CD4-positive, alpha-beta memory T cell (primary cell): ENCODE measurements around the gene HECTD2. TPM values are rescaled to one million over a fixed set of nuclear protein-coding genes. Genes with fewer than 3 reads are reported as not detected.

ENCODE experiments used
- CTCF ChIA-PET: fragments of 350-600 bp; sonication (Branson Sonifier 250); formaldehyde crosslinking; loops from one replicate; lab custom pipeline; 2021; ENCODE audit warnings: inconsistent platforms; ENCODE audit not compliant: partially characterized antibody; lab: Charles Lee
- POLR2A ChIA-PET: fragments of 350-600 bp; sonication (Branson Sonifier 250); formaldehyde crosslinking; loops from one replicate; lab custom pipeline; 2021; ENCODE audit not compliant: partially characterized antibody; lab: Charles Lee
- DNase-seq, 5 donors: peaks; one replicate each; pipeline versions ENCODE4 v3.0.0 to v3.0.0-alpha.2; 2020 to 2022; ENCODE audit warnings: mixed read lengths in 1 of 5
- H3K27ac ChIP-seq: one replicate; pipeline ENCODE4 v1.7.0; 2013; ENCODE audit warnings: low read depth, low read length
- H3K27me3 ChIP-seq: 2 replicates; pipeline ENCODE4 v1.7.0; 2013; ENCODE audit warnings: mild to moderate bottlenecking, low read length, moderate library complexity; ENCODE audit not compliant: insufficient read depth
- H3K36me3 ChIP-seq: 2 replicates; pipeline ENCODE4 v1.7.0; 2013; ENCODE audit warnings: mild to moderate bottlenecking, low read length, moderate library complexity; ENCODE audit not compliant: insufficient read depth
- H3K4me1 ChIP-seq: 2 replicates; pipeline ENCODE4 v1.7.0; 2013; ENCODE audit warnings: mild to moderate bottlenecking, low read length, moderate library complexity; ENCODE audit not compliant: insufficient read depth
- H3K4me3 ChIP-seq, 2 donors: one replicate each; pipeline ENCODE4 v1.7.0; 2013; ENCODE audit warnings: low read length in 2 of 2, mild to moderate bottlenecking in 1 of 2
- H3K9me3 ChIP-seq, 2 donors: one replicate each; pipeline ENCODE4 v1.7.0; 2013; ENCODE audit warnings: low read length in 2 of 2, control low read depth in 1 of 2; ENCODE audit not compliant: control insufficient read depth in 1 of 2
- H3K27ac Mint-ChIP-seq, 7 donors: one replicate each; pipeline ENCODE4 v1.8.0; 2020 to 2021; ENCODE audit warnings: mixed read lengths in 7 of 7, mild to moderate bottlenecking in 6 of 7, inconsistent platforms in 3 of 7, moderate library complexity in 3 of 7
- H3K27me3 Mint-ChIP-seq, 2 donors: one replicate each; pipeline ENCODE4 v1.8.0; 2020 to 2021; ENCODE audit warnings: mixed read lengths in 2 of 2
- H3K36me3 Mint-ChIP-seq, 2 donors: one replicate each; pipeline ENCODE4 v1.8.0; 2020 to 2021; ENCODE audit warnings: mixed read lengths in 2 of 2, inconsistent platforms in 1 of 2, mild to moderate bottlenecking in 1 of 2
- H3K4me1 Mint-ChIP-seq, 4 donors: one replicate each; pipeline ENCODE4 v1.8.0; 2020 to 2021; ENCODE audit warnings: mixed read lengths in 4 of 4, mild to moderate bottlenecking in 1 of 4
- H3K4me3 Mint-ChIP-seq, 8 donors: one replicate each; pipeline ENCODE4 v1.8.0; 2020 to 2021; ENCODE audit warnings: mixed read lengths in 8 of 8, mild to moderate bottlenecking in 7 of 8, moderate library complexity in 6 of 8, inconsistent platforms in 3 of 8
- H3K9me3 Mint-ChIP-seq, 8 donors: one replicate each; pipeline ENCODE4 v1.8.0; 2020 to 2021; ENCODE audit warnings: mixed read lengths in 8 of 8, mild to moderate bottlenecking in 5 of 8, inconsistent platforms in 3 of 8, moderate library complexity in 1 of 8
- intact Hi-C: fragments of 100-400 bp; cut with micrococcal nuclease; formaldehyde crosslinking; loops from one replicate; pipeline ENCODE4 v1.15.1; 2023
- polyA plus RNA-seq, 2 donors: library from polyadenylated mRNA; unstranded; fragments of 300-500 nt; fragmentation: Illumina TruSeq; gene quantifications; one replicate each; pipeline ENCODE4 v1.2.3, GENCODE V29; 2021
- total RNA-seq, 2 experiments: library from RNA; stranded (reverse); gene quantifications; one replicate each; pipeline ENCODE4 v1.2.3, GENCODE V29; 2021

The HECTD2 gene
- total and polyA plus RNA-seq, 4 experiments from 2014 or later, result 0.37 to 2.7 (median 1.6) TPM

- ChIA-PET CTCF (no interaction called here), POLR2A (no interaction called here)
- Histone ChIP-seq H3K27ac (no peak overlapping the region), H3K27me3 (no peaks in the 10 kb centered on the region), H3K9me3 (peaks cover 0 to 19% of the 10 kb centered on the region in 2 donors), H3K4me3 (no peak overlapping the region), H3K36me3 (no peaks in the 10 kb centered on the region), H3K4me1 (peaks cover 13% of the 10 kb centered on the region)
- Mint-ChIP-seq H3K27ac (peak overlapping the region in 2 of 7 donors; percentile 9 to 50), H3K4me1 (peaks cover 12 to 15% (median 14%) of the 10 kb centered on the region in 4 donors), H3K4me3 (no peak overlapping the region), H3K9me3 (peaks cover 0 to 51% (median 38%) of the 10 kb centered on the region in 8 donors), H3K27me3 (peaks cover 9% of the 10 kb centered on the region in 2 donors), H3K36me3 (peaks cover 0 to 3% of the 10 kb centered on the region in 2 donors)
- intact Hi-C loops, result no loop called here
- no peak for DNase-seq
These were observed 36.1 kb upstream of the HECTD2 start for GRCh38 chr10:91374052-91374451.

GRCh38 chr10:91378061-91378460 is 32.1 kb upstream of the HECTD2 start:
- no peak overlapping the region for H3K4me3 ChIP-seq
- Mint-ChIP-seq H3K4me3 (peak overlapping the region in 6 of 8 donors; percentile 2 to 45 (median 10)), H3K27me3 (peaks cover 0 to 2% of the 10 kb centered on the region in 2 donors), H3K27ac (peak overlapping the region in 2 of 7 donors; percentile 4 to 9), H3K4me1 (peaks cover 14 to 34% (median 21%) of the 10 kb centered on the region in 4 donors), H3K36me3 (peaks cover 0 to 3% of the 10 kb centered on the region in 2 donors), H3K9me3 (peaks cover 0 to 40% (median 33%) of the 10 kb centered on the region in 8 donors)
- no peaks in the 10 kb centered on the region for H3K36me3 ChIP-seq
- H3K27ac ChIP-seq, result no peak overlapping the region
- peaks cover 0 to 19% of the 10 kb centered on the region in 2 donors for H3K9me3 ChIP-seq
- H3K27me3 ChIP-seq, result no peaks in the 10 kb centered on the region
- CTCF ChIA-PET, result interaction anchor here (0.6 to 1.9 kb wide), 7 partner anchors 9 to 1268 kb away, joined by 3 to 11 read pairs (median 4); partner anchors contain the start of gene RPP30
- peaks cover 14% of the 10 kb centered on the region for H3K4me1 ChIP-seq
- POLR2A ChIA-PET, result interaction anchor here (1.0 to 1.5 kb wide), 4 partner anchors 9 to 33 kb away, joined by 3 to 9 read pairs (median 4); no protein-coding TSS in a partner anchor
- DNase-seq, result peak; percentile 73 to 80 (median 74)
- intact Hi-C loops, result loop anchor here (1.0 kb wide), 1 partner anchor 11 kb away; no protein-coding TSS in a partner anchor

- Histone ChIP-seq H3K36me3 (no peaks in the 10 kb centered on the region), H3K4me1 (peaks cover 14% of the 10 kb centered on the region), H3K4me3 (no peak overlapping the region), H3K27ac (no peak overlapping the region), H3K27me3 (no peaks in the 10 kb centered on the region), H3K9me3 (peaks cover 0 to 6% of the 10 kb centered on the region in 2 donors)
- intact Hi-C loops, result no loop called here
- ChIA-PET CTCF (interaction anchor here (1.1 kb wide), 1 partner anchor 11 kb away, joined by 5 read pairs; no protein-coding TSS in a partner anchor), POLR2A (no interaction called here)
- Mint-ChIP-seq H3K27me3 (peaks cover 2 to 10% of the 10 kb centered on the region in 2 donors), H3K9me3 (peaks cover 0 to 17% (median 12%) of the 10 kb centered on the region in 8 donors), H3K4me1 (peaks cover 14 to 34% (median 21%) of the 10 kb centered on the region in 4 donors), H3K36me3 (peaks cover 0 to 3% of the 10 kb centered on the region in 2 donors), H3K27ac (no peak overlapping the region), H3K4me3 (no peak overlapping the region)
- DNase-seq, result no peak
These were observed 29.3 kb upstream of the HECTD2 start for GRCh38 chr10:91380873-91381256.

- Histone ChIP-seq H3K9me3 (peaks cover 0 to 5% of the 10 kb centered on the region in 2 donors), H3K4me3 (no peak overlapping the region), H3K36me3 (no peaks in the 10 kb centered on the region), H3K27ac (no peak overlapping the region), H3K27me3 (no peaks in the 10 kb centered on the region), H3K4me1 (peaks cover 14% of the 10 kb centered on the region)
- H3K4me1 Mint-ChIP-seq, result peaks cover 14 to 34% (median 21%) of the 10 kb centered on the region in 4 donors
- H3K36me3 Mint-ChIP-seq, result peaks cover 0 to 1% of the 10 kb centered on the region in 2 donors
- CTCF ChIA-PET, result interaction anchor here (1.1 kb wide), 2 partner anchors 9 to 10 kb away, joined by 3 to 5 read pairs; no protein-coding TSS in a partner anchor
- H3K9me3 Mint-ChIP-seq, result peaks cover 0 to 13% (median 9%) of the 10 kb centered on the region in 8 donors
- H3K4me3 Mint-ChIP-seq, result no peak overlapping the region
- POLR2A ChIA-PET, result no interaction called here
- H3K27me3 Mint-ChIP-seq, result peaks cover 2 to 13% of the 10 kb centered on the region in 2 donors
- no peak for DNase-seq
- intact Hi-C loops, result no loop called here
- no peak overlapping the region for H3K27ac Mint-ChIP-seq
These were observed 28.8 kb upstream of the HECTD2 start for GRCh38 chr10:91381257-91381891.

- no peaks in the 10 kb centered on the region for H3K36me3 Mint-ChIP-seq
- H3K9me3 ChIP-seq, result no peaks in the 10 kb centered on the region
- no peaks in the 10 kb centered on the region for H3K27me3 ChIP-seq
- H3K4me3 Mint-ChIP-seq, result no peak overlapping the region
- H3K9me3 Mint-ChIP-seq, result no peaks in the 10 kb centered on the region
- H3K4me1 Mint-ChIP-seq, result peaks cover 4 to 8% (median 5%) of the 10 kb centered on the region in 4 donors
- POLR2A ChIA-PET, result no interaction called here
- H3K4me1 ChIP-seq, result peaks cover 4% of the 10 kb centered on the region
- H3K36me3 ChIP-seq, result no peaks in the 10 kb centered on the region
- no peak for DNase-seq
- CTCF ChIA-PET, result interaction anchor here (2.5 to 3.9 kb wide), 2 partner anchors 86 to 250 kb away, joined by 8 to 15 read pairs; no protein-coding TSS in a partner anchor
- intact Hi-C loops, result loop anchor here (5.0 kb wide), 1 partner anchor 378 kb away; no protein-coding TSS in a partner anchor
- peaks cover 10 to 22% of the 10 kb centered on the region in 2 donors for H3K27me3 Mint-ChIP-seq
- no peak overlapping the region for H3K27ac ChIP-seq
- no peak overlapping the region for H3K4me3 ChIP-seq
- H3K27ac Mint-ChIP-seq, result no peak overlapping the region
These were observed 24.6 kb upstream of the HECTD2 start for GRCh38 chr10:91385306-91386085.

- no peaks in the 10 kb centered on the region for H3K9me3 ChIP-seq
- peaks cover 4 to 10% (median 5%) of the 10 kb centered on the region in 4 donors for H3K4me1 Mint-ChIP-seq
- peaks cover 8 to 19% of the 10 kb centered on the region in 2 donors for H3K27me3 Mint-ChIP-seq
- intact Hi-C loops, result loop anchor here (1.0 to 5.0 kb wide), 6 partner anchors 12 to 523 kb away; partner anchors contain the start of gene HECTD2
- H3K4me3 ChIP-seq, result no peak overlapping the region
- peaks cover 4% of the 10 kb centered on the region for H3K4me1 ChIP-seq
- no peaks in the 10 kb centered on the region for H3K36me3 Mint-ChIP-seq
- H3K4me3 Mint-ChIP-seq, result peak overlapping the region in 3 of 8 donors; percentile 9 to 55 (median 30)
- no peak overlapping the region for H3K27ac ChIP-seq
- H3K9me3 Mint-ChIP-seq, result no peaks in the 10 kb centered on the region
- no peaks in the 10 kb centered on the region for H3K27me3 ChIP-seq
- DNase-seq, result peak; percentile 45 to 74 (median 69)
- no peaks in the 10 kb centered on the region for H3K36me3 ChIP-seq
- ChIA-PET CTCF (interaction anchor here (0.7 to 5.0 kb wide), 12 partner anchors 12 to 524 kb away, joined by 3 to 26 read pairs (median 6); partner anchors contain the start of gene PPP1R3C), POLR2A (interaction anchor here (1.1 to 1.2 kb wide), 2 partner anchors 10 to 21 kb away, joined by 3 read pairs; no protein-coding TSS in a partner anchor)
- H3K27ac Mint-ChIP-seq, result no peak overlapping the region
These were observed 20.3 kb upstream of the HECTD2 start for GRCh38 chr10:91389636-91390512.
